HAP-1 (cell line): ENCODE data around the gene DYRK1A.

Source experiments
- DNase-seq, 2 experiments: peaks; one replicate each; pipeline ENCODE4 v3.0.0-alpha.2; 2016 to 2020; ENCODE audit warnings: low spot score in 2 of 2
- H3K27me3 ChIP-seq: fragments of 250-450 bp; sonication (Bioruptor Pico); 2 replicates; pipeline ENCODE4 v1.5.1; 2020; ENCODE audit warnings: low read depth, mild to moderate bottlenecking, moderate library complexity
- H3K36me3 ChIP-seq: fragments of 250-450 bp; sonication (Bioruptor Pico); replicated peaks from 2 replicates; pipeline ENCODE4 v1.5.1; 2020; ENCODE audit warnings: mild to moderate bottlenecking
- H3K4me1 ChIP-seq: fragments of 250-450 bp; sonication (Bioruptor Pico); 2 replicates; pipeline ENCODE4 v1.5.1; 2020; ENCODE audit warnings: mild to moderate bottlenecking
- H3K4me3 ChIP-seq: fragments of 250-450 bp; sonication (Bioruptor Pico); 2 replicates; pipeline ENCODE4 v1.5.1; 2020; ENCODE audit warnings: mild to moderate bottlenecking, moderate library complexity
- H3K9me3 ChIP-seq: fragments of 250-450 bp; sonication (Bioruptor Pico); 2 replicates; pipeline ENCODE4 v1.5.1; 2020; ENCODE audit warnings: mild to moderate bottlenecking, moderate library complexity
- in situ Hi-C: fragments of 300-500 bp; cut with MboI; formaldehyde crosslinking; loops from 3 replicates; pipeline ENCODE4 v1.14.3; 2020; ENCODE audit warnings: low sequenced_read_pairs, inconsistent platforms, mixed read lengths

DYRK1A gene

GRCh38 chr21:37461479-37461878 lies 94.9 kb downstream of the DYRK1A start:
- H3K9me3 ChIP-seq = no peaks in the 10 kb centered on the region
- in situ Hi-C loops = no loop called here
- no peak overlapping the region for H3K4me3 ChIP-seq
- H3K36me3 ChIP-seq = no peaks in the 10 kb centered on the region; the same call in 1 of the 2 replicates
- peaks cover 31% of the 10 kb centered on the region for H3K4me1 ChIP-seq
- H3K27me3 ChIP-seq = no peaks in the 10 kb centered on the region
- DNase-seq = no peak

GRCh38 chr21:37462087-37462861 lies 95.7 kb downstream of the DYRK1A start:
- in situ Hi-C loops = no loop called here
- H3K36me3 ChIP-seq = no peaks in the 10 kb centered on the region; the same call in 1 of the 2 replicates
- no peak overlapping the region for H3K4me3 ChIP-seq
- peaks cover 31% of the 10 kb centered on the region for H3K4me1 ChIP-seq
- H3K9me3 ChIP-seq = no peaks in the 10 kb centered on the region
- no peaks in the 10 kb centered on the region for H3K27me3 ChIP-seq
- DNase-seq = no peak

DNA sequence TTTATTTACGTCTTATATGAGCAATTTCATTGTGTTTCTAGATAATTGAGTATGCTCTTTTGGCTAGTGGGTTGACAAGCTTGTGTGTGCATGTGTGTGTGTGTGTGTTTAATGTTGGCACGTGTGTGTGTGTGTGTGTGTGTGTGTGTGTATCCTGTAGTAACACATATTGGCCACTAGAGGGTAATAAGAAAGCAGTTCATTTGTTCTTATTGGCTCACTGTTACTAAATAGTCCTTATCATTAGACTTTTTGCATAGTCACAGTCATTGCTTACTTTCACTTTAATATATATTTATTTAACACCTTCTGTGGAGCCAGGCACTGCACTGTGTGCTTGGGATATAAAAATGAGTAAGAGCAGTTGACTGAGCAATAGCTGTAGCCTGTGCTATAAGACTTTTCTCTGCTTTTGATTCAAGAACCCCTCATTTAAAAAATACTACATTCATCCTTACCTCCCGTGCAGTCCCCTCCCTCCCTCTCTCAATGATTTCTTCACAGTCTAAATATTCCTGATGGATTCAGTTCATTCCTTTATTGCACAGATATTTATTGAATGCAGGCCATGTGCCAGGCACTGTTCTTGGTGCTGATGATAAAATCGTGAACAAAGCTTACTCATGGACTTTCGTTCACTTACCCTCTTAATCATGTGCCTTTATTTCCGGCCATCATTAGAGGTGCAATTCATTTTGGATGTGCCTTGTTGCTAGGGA lies 96.7 kb downstream of the DYRK1A start:
- in situ Hi-C loops = no loop called here
- peak; percentile 44 to 57 for DNase-seq
- Histone ChIP-seq H3K9me3 (no peaks in the 10 kb centered on the region), H3K36me3 (no peaks in the 10 kb centered on the region; the same call in 1 of the 2 replicates), H3K27me3 (no peaks in the 10 kb centered on the region), H3K4me1 (peaks cover 28% of the 10 kb centered on the region), H3K4me3 (no peak overlapping the region)

GRCh38 chr21:37467082-37467481 lies 100.5 kb downstream of the DYRK1A start:
- no peaks in the 10 kb centered on the region for H3K9me3 ChIP-seq
- H3K36me3 ChIP-seq = no peaks in the 10 kb centered on the region
- H3K4me3 ChIP-seq = no peak overlapping the region
- H3K4me1 ChIP-seq = peaks cover 11% of the 10 kb centered on the region
- in situ Hi-C loops = no loop called here
- no peaks in the 10 kb centered on the region for H3K27me3 ChIP-seq
- no peak for DNase-seq

GRCh38 chr21:37468909-37469308 lies 102.3 kb downstream of the DYRK1A start:
- no peak overlapping the region for H3K4me3 ChIP-seq
- H3K4me1 ChIP-seq = peaks cover 3% of the 10 kb centered on the region; the same call in 1 of the 2 replicates
- H3K36me3 ChIP-seq = peaks cover 5% of the 10 kb centered on the region
- no peak for DNase-seq
- H3K9me3 ChIP-seq = no peaks in the 10 kb centered on the region
- no peaks in the 10 kb centered on the region for H3K27me3 ChIP-seq
- in situ Hi-C loops = no loop called here

- H3K36me3 ChIP-seq = peaks cover 5% of the 10 kb centered on the region
- peaks cover 3% of the 10 kb centered on the region for H3K4me1 ChIP-seq
- no peaks in the 10 kb centered on the region for H3K27me3 ChIP-seq
- H3K9me3 ChIP-seq = no peaks in the 10 kb centered on the region
- no peak overlapping the region for H3K4me3 ChIP-seq
- no peak for DNase-seq
- in situ Hi-C loops = no loop called here
Measured at GRCh38 chr21:37469441-37469840, 102.9 kb downstream of the DYRK1A start.

- no peak for DNase-seq
- no peaks in the 10 kb centered on the region for H3K27me3 ChIP-seq
- in situ Hi-C loops = no loop called here
- no peak overlapping the region for H3K4me3 ChIP-seq
- peaks cover 8% of the 10 kb centered on the region for H3K4me1 ChIP-seq
- no peaks in the 10 kb centered on the region for H3K9me3 ChIP-seq
- peaks cover 5% of the 10 kb centered on the region for H3K36me3 ChIP-seq
Measured at GRCh38 chr21:37472581-37472980, 106.0 kb downstream of the DYRK1A start.

GRCh38 chr21:37473491-37473890 lies 106.9 kb downstream of the DYRK1A start:
- no peaks in the 10 kb centered on the region for H3K27me3 ChIP-seq
- no peaks in the 10 kb centered on the region for H3K9me3 ChIP-seq
- H3K4me1 ChIP-seq = peaks cover 5% of the 10 kb centered on the region
- H3K4me3 ChIP-seq = no peak overlapping the region
- in situ Hi-C loops = no loop called here
- no peak for DNase-seq
- peaks cover 5% of the 10 kb centered on the region for H3K36me3 ChIP-seq

DNA sequence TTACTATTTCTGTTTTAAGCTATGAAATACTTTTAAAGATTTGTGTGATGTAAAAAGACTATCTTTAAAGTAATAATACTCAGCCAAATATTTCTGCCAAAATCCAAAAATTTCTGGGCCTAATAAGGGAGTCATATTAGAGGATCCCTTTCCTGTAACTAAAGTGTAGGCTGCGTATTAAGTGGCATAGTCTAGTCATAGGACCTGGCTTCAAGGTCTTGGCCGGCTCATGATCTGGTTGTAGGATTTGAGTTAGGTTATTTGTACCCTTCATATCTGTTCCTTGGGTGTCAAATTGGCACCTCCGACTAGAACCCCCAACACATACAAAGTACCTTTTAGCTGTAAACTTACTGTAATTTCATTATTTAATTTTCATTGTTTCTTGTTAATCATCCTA lies 107.8 kb downstream of the DYRK1A start:
- H3K27me3 ChIP-seq = no peaks in the 10 kb centered on the region
- in situ Hi-C loops = no loop called here
- H3K4me3 ChIP-seq = no peak overlapping the region
- H3K36me3 ChIP-seq = peaks cover 8% of the 10 kb centered on the region
- H3K9me3 ChIP-seq = no peaks in the 10 kb centered on the region
- H3K4me1 ChIP-seq = peaks cover 5% of the 10 kb centered on the region
- no peak for DNase-seq

- Histone ChIP-seq H3K4me1 (peaks cover 5% of the 10 kb centered on the region), H3K9me3 (no peaks in the 10 kb centered on the region), H3K27me3 (no peaks in the 10 kb centered on the region), H3K36me3 (peaks cover 8% of the 10 kb centered on the region), H3K4me3 (no peak overlapping the region)
- no peak for DNase-seq
- in situ Hi-C loops = no loop called here
Measured at GRCh38 chr21:37475186-37475868, 108.8 kb downstream of the DYRK1A start.

DNA sequence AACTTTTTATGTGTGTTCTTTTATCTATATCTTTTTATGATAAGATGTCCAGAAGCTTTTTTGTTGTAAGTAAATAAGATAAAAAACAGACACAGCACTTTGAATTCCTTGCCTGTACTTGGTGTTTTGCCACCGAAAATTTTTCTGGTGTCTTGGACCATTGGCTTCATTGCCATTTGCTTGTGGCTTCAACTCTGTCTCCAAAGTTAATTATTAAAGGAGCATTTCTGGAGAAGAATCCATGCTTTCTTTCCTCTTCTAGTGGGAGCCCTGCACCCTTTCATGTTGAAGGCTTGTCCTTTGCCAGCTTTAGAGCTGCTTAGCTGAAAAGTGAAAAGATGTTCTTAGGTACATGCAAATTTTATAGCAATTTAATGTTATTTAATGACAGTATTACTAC lies 112.2 kb downstream of the DYRK1A start:
- Histone ChIP-seq H3K4me3 (no peak overlapping the region), H3K27me3 (no peaks in the 10 kb centered on the region), H3K9me3 (no peaks in the 10 kb centered on the region), H3K36me3 (peaks cover 20% of the 10 kb centered on the region), H3K4me1 (peaks cover 5% of the 10 kb centered on the region)
- DNase-seq = no peak
- in situ Hi-C loops = no loop called here

- H3K36me3 ChIP-seq = peaks cover 28% of the 10 kb centered on the region
Measured at GRCh38 chr21:37483776-37484175, 117.2 kb downstream of the DYRK1A start.

GRCh38 chr21:37484535-37485474 lies 118.2 kb downstream of the DYRK1A start:
- DNase-seq = no peak
- no peaks in the 10 kb centered on the region for H3K9me3 ChIP-seq
- H3K4me1 ChIP-seq = no peaks in the 10 kb centered on the region
- peaks cover 25% of the 10 kb centered on the region for H3K36me3 ChIP-seq
- in situ Hi-C loops = no loop called here
- H3K4me3 ChIP-seq = no peak overlapping the region
- no peaks in the 10 kb centered on the region for H3K27me3 ChIP-seq

More at GRCh38 chr21:37483776-37484175, 117.2 kb downstream of the DYRK1A start:
- in situ Hi-C loops = no loop called here
- Histone ChIP-seq H3K4me3 (no peak overlapping the region), H3K9me3 (no peaks in the 10 kb centered on the region), H3K4me1 (no peaks in the 10 kb centered on the region), H3K27me3 (no peaks in the 10 kb centered on the region)
- no peak for DNase-seq
